Measurements from ENCODE around the gene CD8B.

Gene CD8B

DNA sequence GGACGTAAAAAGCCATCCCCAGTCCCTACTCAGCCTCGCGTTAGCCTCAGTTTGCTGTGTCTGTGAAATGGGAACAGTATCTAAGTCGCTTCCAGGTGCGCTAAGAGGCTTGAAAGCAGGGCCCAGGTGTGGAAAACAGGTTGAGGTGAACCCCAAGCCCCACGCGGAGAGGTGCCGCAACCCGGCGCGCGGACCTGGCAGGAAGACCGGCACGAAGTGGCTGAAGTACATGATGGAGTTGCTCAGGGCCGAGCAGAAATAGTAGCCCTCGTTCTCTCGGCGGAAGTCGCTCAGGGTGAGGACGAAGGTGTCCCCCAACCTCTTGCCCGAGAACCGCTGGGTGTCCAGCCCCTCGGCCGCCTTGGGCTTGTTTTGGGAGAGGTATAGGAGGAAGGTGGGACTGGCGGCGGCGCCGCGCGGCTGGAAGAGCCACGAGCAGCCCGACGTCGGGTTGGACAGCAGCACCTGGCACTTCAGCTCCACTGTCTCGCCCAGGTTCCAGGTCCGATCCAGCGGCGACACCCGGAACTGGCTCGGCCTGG is 71.5 kb downstream of the CD8B start:
- H3K4me3 ChIP-seq (ENCODE audit: low read length), result no peak overlapping the region
- TF ChIP-seq, protein P1, sequence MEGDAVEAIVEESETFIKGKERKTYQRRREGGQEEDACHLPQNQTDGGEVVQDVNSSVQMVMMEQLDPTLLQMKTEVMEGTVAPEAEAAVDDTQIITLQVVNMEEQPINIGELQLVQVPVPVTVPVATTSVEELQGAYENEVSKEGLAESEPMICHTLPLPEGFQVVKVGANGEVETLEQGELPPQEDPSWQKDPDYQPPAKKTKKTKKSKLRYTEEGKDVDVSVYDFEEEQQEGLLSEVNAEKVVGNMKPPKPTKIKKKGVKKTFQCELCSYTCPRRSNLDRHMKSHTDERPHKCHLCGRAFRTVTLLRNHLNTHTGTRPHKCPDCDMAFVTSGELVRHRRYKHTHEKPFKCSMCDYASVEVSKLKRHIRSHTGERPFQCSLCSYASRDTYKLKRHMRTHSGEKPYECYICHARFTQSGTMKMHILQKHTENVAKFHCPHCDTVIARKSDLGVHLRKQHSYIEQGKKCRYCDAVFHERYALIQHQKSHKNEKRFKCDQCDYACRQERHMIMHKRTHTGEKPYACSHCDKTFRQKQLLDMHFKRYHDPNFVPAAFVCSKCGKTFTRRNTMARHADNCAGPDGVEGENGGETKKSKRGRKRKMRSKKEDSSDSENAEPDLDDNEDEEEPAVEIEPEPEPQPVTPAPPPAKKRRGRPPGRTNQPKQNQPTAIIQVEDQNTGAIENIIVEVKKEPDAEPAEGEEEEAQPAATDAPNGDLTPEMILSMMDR (conservative IDR thresholded peaks at IDR 0.05; ENCODE audit: low read length), result no peak
- no peak for DNase-seq (ENCODE audit: low read depth)

DNA sequence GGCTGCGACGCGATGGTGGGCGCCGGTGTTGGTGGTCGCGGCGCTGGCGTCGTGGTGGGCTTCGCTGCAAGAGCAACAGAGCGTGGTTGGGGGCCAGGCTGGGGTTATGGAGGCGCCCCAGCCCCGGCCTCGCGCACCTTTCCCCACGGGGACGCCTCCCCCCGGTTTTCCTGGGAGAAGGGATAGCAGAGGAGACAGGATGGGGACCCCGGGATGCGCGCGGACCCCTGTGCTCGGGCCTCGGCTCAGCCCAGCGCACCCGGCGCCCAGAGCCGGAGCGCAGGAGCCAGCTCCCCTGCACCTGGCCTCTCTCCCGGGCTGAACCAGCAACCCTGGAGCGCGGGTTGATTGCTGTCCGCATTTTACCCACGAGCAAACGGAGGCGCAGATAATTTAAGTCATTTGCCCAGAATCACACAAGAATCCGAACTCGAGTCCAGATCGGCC is 72.0 kb downstream of the CD8B start:
- H3K4me3 ChIP-seq (ENCODE audit: low read length), result no peak overlapping the region
- TF ChIP-seq, protein P1 (conservative IDR thresholded peaks at IDR 0.05; ENCODE audit: low read length), result no peak

DNA sequence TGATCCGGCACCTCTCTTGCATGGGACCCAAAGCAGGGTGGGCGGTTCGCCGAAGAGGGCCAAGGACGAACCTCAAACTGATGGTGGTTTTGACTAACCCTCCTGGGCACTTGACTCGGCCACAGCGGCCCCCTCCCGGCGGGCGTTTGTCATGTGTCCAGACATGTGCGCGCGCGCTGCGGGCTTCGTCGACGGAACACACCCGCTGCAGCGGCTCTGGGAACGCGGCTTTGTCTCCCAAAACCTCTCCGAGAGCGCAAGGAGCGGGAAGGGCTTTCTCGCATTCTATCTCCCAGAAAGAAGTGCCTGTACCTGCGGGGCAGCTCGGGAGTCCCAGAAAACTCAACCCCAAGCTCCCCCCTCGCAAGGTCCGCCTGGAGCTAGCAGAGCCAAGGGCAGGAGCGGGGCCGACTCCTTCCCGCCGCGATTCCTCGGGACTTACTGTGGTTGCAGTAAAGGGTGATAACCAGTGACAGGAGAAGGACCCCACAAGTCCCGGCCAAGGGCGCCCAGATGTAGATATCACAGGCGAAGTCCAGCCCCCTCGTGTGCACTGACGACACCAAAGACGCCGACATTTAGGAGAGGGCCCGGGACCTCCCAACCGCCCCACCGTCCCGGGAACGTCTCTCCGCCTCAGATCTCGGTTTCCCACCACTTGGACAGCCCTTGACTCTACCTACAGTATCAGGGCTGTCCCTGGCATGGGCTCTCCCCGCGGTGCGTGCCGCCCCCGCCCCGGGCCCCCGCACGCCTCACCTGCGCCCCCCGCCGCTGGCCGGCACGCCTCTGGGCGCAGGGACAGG is 72.6 kb downstream of the CD8B start:
- DNase-seq (ENCODE audit: low read depth), result no peak
- TF ChIP-seq, protein P1 (conservative IDR thresholded peaks at IDR 0.05; ENCODE audit: low read length), result no peak
- H3K4me3 ChIP-seq (ENCODE audit: low read length), result no peak overlapping the region

More for the DNA sequence above, 72.0 kb downstream of the CD8B start:
- DNase-seq (ENCODE audit: low read depth), result no peak

DNA sequence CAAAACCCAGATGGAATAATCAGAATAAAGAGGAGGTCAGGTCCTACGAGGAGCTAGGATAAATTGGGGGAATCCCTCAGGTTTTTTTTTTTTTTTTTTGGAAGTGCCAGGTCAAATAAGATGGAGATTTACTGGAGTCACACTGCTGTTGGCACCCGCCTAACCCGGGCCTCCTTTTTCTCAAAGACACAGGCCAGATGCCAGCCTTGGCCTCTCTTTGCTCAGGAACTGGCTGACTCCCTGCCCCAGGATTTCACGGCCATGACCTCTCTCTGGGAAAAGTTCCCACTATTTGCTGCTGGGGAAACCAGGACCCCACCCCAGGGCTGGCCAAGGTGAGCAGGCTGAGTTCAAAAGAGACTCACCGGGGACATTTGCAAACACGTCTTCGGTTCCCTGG is 73.5 kb downstream of the CD8B start:
- TF ChIP-seq, protein P1 (conservative IDR thresholded peaks at IDR 0.05; ENCODE audit: low read length), result no peak
- no peak overlapping the region for H3K4me3 ChIP-seq (ENCODE audit: low read length)
- no peak for DNase-seq (ENCODE audit: low read depth)

DNA sequence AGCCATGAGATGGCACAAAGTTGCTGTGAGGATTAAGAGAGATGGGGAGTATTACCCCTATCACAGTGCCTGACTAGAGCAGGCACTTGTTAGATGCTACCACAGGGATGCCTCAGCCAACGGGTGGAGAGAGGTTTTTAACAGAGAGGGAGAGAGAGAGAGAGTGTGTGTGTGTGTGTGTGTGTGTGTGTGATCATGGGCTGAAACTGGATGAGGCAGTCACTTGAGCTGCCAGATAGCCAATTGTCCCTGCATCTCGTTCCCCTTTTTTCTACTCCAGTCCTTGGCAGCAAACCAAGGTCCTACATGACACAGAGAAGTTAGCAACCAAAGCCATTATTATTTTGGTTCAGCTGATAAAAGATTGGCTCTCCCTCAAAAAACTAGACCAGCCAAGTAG is 74.0 kb downstream of the CD8B start:
- DNase-seq (ENCODE audit: low read depth), result no peak
- no peak overlapping the region for H3K4me3 ChIP-seq (ENCODE audit: low read length)
- TF ChIP-seq, protein P1 (conservative IDR thresholded peaks at IDR 0.05; ENCODE audit: low read length), result no peak

DNA sequence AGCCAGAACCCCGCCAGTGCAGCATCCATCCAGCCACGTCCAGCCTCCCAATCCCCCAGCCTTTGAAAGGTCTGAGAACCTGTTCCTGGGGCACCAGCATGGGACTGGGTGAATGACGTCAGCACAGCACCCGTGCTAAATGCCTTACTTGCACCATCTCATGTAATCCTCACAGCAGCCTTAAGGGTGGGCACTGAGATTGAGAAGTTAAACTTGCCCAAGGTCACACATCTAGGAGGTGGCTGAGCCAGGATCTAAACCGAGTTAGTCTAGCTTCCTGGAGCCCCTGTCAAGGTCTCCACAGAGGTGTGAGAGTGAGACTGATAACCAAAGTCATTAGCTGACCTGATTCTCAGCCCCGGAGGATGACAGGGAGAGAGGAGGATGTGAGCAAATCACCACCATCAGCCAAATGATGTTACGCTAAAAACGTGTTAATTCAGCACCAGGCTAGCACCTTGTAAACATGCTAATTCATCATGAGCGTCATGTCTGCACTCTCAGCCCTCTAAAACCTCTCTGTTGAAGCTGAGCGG is 75.6 kb downstream of the CD8B start:
- DNase-seq (ENCODE audit: low read depth), result no peak
- TF ChIP-seq, protein P1 (conservative IDR thresholded peaks at IDR 0.05; ENCODE audit: low read length), result no peak
- no peak overlapping the region for H3K4me3 ChIP-seq (ENCODE audit: low read length)

DNA sequence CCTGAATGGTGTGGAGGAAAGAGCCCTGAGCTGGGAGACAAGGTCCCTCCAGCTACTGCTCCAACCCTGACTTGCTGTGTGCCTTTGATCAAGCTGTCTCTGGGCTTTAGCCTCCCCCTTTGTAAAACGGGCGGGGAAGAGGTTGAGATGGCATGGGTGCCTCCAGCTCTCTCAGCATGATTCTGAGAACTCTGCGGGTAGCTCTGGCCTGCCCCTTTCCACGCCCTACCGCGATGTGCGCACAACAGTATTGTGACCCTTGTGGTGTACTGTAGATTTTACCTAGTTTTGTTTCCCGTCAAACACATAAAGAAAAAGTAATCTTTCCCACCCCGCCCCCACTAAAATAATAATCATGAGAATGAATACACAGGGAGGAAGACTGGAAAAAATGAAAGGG is 76.2 kb downstream of the CD8B start:
- DNase-seq (ENCODE audit: low read depth), result no peak
- TF ChIP-seq, protein P1 (conservative IDR thresholded peaks at IDR 0.05; ENCODE audit: low read length), result no peak
- no peak overlapping the region for H3K4me3 ChIP-seq (ENCODE audit: low read length)
